HL-60 (cell line): ENCODE data around the gene CHCHD6.

ENCODE experiments used
- DNase-seq, 2 experiments: peaks; one replicate each; pipeline ENCODE4 v3.0.0-alpha.2; 2010 to 2020; ENCODE audit warnings: low read depth in 1 of 2, low spot score in 1 of 2
- H3K27ac ChIP-seq: fragments of 250-450 bp; sonication (Bioruptor Pico); replicated peaks from 2 replicates; pipeline ENCODE4 v1.5.1; 2020; ENCODE audit warnings: mild to moderate bottlenecking, moderate library complexity
- H3K27me3 ChIP-seq: fragments of 250-450 bp; sonication (Bioruptor Pico); 2 replicates; pipeline ENCODE4 v1.5.1; 2021; ENCODE audit warnings: mild to moderate bottlenecking, moderate library complexity; ENCODE audit not compliant: insufficient read depth, poor library complexity, severe bottlenecking
- H3K4me3 ChIP-seq: replicated peaks from 2 replicates; pipeline ENCODE4 v1.5.1; 2011; ENCODE audit warnings: mild to moderate bottlenecking, control low read depth, low read length; ENCODE audit not compliant: insufficient read depth
- CTCF ChIP-seq: IDR thresholded peaks from one replicate; pipeline ENCODE4 v1.5.1; 2011; ENCODE audit warnings: low read length, control low read depth, inconsistent platforms; ENCODE audit not compliant: insufficient read depth
- GABPA ChIP-seq: IDR thresholded peaks from 2 replicates; pipeline ENCODE4 v1.6.1; 2012; ENCODE audit warnings: low read depth
- POLR2AphosphoS5 ChIP-seq: IDR thresholded peaks from 2 replicates; pipeline ENCODE4 v1.6.1; 2012; ENCODE audit warnings: low read depth
- SPI1 ChIP-seq: IDR thresholded peaks from 2 replicates; pipeline ENCODE4 v1.6.1; 2012; ENCODE audit warnings: low read depth, mild to moderate bottlenecking, borderline replicate concordance
- TF ChIP-seq, protein P1 (sequence below): IDR thresholded peaks from 2 replicates; pipeline ENCODE4 v1.6.1; 2012; ENCODE audit warnings: low read depth; ENCODE audit not compliant: insufficient replicate concordance

Gene CHCHD6

DNA sequence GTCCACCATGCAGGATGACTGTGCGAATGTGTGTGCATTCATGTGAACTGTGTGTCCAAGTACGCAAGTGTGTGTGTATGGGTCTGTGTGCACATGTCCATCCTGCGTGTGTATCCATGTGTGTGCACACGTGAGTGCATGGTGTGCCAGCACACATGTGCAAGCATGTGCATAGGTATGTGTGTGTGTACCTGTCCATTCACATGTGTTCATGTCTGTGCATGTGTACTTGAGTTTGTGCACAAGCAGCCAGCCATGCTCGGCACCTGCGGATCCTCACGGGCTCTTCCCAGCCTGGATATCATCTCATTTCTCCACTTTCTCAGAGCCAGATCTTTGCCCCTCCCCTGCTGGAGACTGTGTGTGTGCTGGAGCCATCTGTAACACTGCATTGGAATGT lies 260.2 kb downstream of the CHCHD6 start:
- peaks cover 2% of the 10 kb centered on the region for H3K27me3 ChIP-seq
- TF ChIP-seq GABPA = no peak
- TF ChIP-seq POLR2AphosphoS5 = no peak
- TF ChIP-seq CTCF = no peak
- TF ChIP-seq, protein P1, sequence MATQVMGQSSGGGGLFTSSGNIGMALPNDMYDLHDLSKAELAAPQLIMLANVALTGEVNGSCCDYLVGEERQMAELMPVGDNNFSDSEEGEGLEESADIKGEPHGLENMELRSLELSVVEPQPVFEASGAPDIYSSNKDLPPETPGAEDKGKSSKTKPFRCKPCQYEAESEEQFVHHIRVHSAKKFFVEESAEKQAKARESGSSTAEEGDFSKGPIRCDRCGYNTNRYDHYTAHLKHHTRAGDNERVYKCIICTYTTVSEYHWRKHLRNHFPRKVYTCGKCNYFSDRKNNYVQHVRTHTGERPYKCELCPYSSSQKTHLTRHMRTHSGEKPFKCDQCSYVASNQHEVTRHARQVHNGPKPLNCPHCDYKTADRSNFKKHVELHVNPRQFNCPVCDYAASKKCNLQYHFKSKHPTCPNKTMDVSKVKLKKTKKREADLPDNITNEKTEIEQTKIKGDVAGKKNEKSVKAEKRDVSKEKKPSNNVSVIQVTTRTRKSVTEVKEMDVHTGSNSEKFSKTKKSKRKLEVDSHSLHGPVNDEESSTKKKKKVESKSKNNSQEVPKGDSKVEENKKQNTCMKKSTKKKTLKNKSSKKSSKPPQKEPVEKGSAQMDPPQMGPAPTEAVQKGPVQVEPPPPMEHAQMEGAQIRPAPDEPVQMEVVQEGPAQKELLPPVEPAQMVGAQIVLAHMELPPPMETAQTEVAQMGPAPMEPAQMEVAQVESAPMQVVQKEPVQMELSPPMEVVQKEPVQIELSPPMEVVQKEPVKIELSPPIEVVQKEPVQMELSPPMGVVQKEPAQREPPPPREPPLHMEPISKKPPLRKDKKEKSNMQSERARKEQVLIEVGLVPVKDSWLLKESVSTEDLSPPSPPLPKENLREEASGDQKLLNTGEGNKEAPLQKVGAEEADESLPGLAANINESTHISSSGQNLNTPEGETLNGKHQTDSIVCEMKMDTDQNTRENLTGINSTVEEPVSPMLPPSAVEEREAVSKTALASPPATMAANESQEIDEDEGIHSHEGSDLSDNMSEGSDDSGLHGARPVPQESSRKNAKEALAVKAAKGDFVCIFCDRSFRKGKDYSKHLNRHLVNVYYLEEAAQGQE = no peak
- TF ChIP-seq SPI1 = no peak
- DNase-seq = no peak
- H3K27ac ChIP-seq = no peak overlapping the region
- no peak overlapping the region for H3K4me3 ChIP-seq

DNA sequence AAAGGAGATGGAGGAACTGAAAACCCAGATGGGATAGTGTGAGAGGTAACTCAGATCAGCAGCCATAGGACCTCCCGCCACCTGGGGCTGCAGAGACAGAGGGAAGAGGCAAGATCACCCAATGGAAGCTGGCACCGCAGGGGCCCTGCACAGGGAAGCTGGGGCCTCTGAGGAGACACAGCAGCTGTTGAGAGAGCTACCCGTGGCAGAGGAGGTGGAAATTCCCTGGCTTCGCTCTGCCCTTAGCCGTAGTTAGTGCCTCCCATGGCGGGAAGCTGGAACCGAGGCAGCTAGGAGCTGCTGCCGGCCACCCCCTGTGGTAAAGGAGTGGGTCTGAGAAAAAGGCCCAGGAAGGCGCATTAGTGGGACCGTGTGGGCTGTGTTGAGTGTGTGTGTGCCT lies 260.9 kb downstream of the CHCHD6 start:
- no peak overlapping the region for H3K4me3 ChIP-seq
- H3K27ac ChIP-seq = no peak overlapping the region
- TF ChIP-seq, protein P1 = no peak
- TF ChIP-seq CTCF (no peak), POLR2AphosphoS5 (no peak), SPI1 (no peak), GABPA (no peak)
- DNase-seq = no peak
- H3K27me3 ChIP-seq = peaks cover 2% of the 10 kb centered on the region

- no peak overlapping the region for H3K4me3 ChIP-seq
- DNase-seq = no peak
- H3K27me3 ChIP-seq = peaks cover 2% of the 10 kb centered on the region
- no peak overlapping the region for H3K27ac ChIP-seq
- TF ChIP-seq POLR2AphosphoS5 = no peak
- TF ChIP-seq GABPA = no peak
- TF ChIP-seq CTCF = no peak
- no peak for TF ChIP-seq SPI1
- TF ChIP-seq, protein P1 = no peak
Measured at GRCh38 chr3:126965526-126966080, 261.6 kb downstream of the CHCHD6 start.
